GM18505 (cell line): ENCODE data around the gene CEP131.

ENCODE experiments used
- ATAC-seq: cut with Tn5 transposase; IDR thresholded peaks from one replicate; pipeline ENCODE4 v1.9.1; 2021; ENCODE audit not compliant: unreplicated experiment
- POLR2A ChIP-seq: IDR thresholded peaks from 4 replicates; pipeline ENCODE4 v1.6.1; 2011; ENCODE audit warnings: borderline replicate concordance; ENCODE audit not compliant: insufficient read depth, insufficient read length; ENCODE audit errors: extremely low read depth

CEP131 gene

DNA sequence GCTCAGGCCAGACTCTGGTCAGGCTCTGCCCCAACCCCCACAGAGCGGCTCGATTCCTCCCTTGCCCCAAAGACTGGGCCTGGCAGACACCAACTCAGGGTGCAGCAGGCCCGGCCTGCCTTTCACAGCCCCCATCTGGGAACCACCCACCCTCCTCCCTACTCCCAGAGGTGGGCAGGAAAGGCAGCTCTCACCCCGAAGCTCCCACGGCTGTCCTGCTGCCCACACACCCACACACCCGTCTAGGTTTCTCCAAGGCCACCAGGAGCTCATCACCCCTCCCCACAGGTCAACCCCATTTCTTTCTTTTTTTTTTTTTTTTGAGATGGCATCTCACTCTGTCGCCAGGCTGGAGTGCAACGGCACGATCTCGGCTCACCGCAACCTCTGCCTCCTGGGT, 3.8 kb downstream of the CEP131 start:
- no peak for TF ChIP-seq POLR2A
- no peak for ATAC-seq

DNA sequence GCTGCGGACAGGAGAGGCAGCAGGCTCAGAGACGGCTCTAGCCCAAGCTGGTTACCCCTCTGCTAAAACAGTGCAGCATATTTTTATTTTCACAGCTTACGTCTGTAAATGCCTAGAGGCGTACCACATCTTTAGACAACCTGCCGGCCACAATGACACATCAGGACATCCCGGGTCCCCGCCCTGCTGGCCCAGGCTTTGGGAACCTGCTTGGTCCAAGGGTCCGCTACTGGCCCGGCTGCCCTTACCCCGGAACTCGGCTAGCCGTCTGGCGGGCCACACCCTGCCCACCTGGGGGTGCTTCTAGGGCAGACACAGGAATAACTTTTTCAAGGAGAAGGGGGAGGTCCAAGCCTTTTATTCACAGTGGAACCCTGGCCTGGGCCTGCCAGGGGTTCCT, 4.3 kb downstream of the CEP131 start:
- no peak for TF ChIP-seq POLR2A
- ATAC-seq: no peak

DNA sequence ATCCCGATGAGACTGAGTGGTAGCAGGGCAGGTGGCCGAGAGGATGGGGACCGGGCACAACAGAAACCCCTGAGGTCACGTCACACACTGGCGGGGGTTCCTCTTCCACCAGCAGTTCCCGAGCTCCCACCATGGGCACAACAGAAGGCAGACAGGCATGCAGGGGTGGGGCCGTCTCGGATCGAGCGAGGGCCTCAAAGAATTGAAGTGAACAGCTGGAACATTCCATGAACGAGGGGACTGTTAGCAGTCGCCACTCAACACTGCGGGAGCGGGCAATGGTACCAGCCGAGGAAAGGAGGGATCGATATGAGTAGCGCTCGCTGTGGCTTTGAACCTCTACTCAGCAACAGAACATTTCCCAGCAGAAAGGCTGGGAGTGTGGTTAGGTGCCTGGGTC, 5.3 kb downstream of the CEP131 start:
- ATAC-seq: no peak

DNA sequence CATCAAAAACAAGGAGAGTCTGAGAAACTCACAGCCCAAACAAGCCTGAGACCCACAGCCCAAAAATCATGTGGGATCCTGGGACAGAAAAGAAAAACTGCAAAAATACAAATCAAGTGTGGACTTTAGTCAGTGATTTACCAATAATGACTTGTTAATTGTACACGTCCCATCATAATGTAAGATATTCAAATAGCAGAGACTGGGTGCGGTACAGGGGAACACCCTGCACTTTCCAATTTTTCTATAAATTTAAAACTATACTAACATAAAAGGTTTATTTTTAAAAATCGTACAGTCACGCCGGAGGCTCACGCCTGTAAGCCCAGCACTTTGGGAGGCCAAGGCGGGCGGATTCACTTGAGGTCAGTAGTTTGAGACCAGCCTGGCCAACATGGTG, 8.8 kb downstream of the CEP131 start:
- ATAC-seq: no peak
- no peak for TF ChIP-seq POLR2A

More for the DNA sequence above, 5.3 kb downstream of the CEP131 start:
- TF ChIP-seq POLR2A: no peak

DNA sequence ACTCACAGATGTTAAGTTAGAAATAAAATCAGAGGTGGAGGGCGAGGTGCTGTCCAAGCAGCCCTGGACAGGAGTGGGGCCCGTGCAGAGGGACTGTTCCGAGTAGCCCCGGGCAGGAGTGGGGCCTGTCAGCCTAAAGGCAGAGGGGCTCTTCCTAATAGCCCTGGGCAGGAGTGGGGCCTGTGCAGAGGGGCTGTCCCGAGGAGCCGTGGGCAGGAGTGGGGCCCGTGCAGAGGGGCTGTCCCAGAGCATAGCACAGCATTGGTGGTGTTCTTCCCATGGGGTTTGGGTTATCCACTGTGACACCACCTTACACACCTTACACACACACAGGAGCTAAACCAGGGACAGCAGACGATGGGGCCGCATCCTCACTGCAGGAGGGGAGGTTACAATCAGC, 10.4 kb downstream of the CEP131 start:
- no peak for TF ChIP-seq POLR2A

DNA sequence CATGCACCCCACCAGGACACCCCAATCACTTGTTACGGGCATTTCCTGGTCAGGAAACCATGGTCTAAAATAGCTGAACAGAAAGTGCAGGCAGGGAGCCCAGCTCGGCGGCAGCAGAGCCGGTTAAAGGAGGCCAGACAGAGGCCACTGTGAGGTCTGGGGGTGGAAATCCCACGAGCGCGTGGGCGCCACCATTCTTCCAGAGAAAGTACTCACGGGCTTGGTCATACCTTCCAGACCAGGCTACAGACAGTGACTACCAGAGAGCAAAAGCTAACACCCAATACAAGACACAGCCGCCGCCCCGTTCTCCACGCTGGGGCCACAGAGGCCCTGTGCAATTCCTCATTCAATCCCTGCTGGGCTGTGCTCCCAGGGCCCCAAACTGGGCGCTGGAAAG, 11.9 kb downstream of the CEP131 start:
- no peak for TF ChIP-seq POLR2A
- ATAC-seq: no peak

More for the DNA sequence above, 10.4 kb downstream of the CEP131 start:
- ATAC-seq: no peak

DNA sequence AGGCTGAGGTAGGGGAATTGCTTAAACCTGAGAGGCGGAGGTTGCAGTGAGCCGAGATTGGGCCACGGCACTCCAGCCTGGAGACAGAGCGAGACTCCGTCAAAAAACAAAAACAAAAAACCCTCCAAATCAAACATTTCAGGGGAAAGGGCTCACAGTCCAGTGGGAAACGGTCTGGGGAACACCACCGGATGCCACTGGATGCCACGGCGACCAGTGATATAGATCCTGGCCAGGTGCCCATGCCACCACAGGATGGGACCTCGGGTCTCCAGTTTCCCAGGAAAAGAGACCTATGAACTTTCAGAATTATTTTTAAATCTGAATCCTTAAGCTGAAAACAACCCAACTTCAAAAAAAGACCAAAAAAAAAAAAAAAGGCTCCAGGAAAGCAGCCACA, 12.3 kb downstream of the CEP131 start:
- TF ChIP-seq POLR2A: no peak
- ATAC-seq: no peak

DNA sequence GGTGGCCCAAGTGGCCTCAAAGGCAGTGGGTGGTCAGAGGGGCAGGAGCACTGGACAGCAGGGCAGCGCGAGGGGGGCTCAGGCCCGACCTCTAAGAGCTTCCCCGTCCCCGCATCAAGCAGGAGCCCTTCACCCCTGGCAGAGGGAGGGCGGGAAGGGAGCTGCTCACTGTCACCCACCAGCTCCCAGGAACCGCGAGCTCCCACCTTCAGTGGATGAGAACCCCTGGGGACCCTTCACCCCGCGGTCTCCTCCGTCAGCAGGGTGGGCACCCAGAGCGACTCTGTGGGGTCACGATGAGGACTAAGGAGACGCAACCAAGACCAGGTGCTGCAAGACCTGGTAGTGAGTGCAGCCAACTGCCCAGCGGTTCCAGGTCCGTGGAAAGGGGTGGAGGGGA, 13.6 kb downstream of the CEP131 start:
- TF ChIP-seq POLR2A: no peak
- no peak for ATAC-seq

DNA sequence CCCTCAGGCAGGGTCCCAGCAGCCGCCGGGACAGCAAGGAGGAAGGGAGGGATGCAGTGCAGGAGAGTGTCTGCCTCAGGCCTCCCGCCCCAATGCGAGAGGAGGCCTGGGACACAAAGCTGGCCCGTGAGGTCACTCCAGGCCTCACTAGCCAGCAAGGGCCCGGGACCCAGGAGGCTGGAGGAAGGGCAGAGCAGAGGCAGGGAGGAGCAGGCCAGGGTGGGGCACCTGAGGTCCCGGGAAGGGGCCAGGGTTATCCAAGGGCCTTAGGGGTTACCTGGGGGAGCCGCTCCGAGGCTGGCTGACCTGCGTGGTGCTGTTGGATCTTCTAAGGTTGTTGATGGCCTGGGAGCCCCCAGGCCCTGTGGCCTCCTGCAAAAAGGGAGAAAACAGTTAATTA, 14.1 kb downstream of the CEP131 start:
- ATAC-seq: no peak
- TF ChIP-seq POLR2A: no peak

DNA sequence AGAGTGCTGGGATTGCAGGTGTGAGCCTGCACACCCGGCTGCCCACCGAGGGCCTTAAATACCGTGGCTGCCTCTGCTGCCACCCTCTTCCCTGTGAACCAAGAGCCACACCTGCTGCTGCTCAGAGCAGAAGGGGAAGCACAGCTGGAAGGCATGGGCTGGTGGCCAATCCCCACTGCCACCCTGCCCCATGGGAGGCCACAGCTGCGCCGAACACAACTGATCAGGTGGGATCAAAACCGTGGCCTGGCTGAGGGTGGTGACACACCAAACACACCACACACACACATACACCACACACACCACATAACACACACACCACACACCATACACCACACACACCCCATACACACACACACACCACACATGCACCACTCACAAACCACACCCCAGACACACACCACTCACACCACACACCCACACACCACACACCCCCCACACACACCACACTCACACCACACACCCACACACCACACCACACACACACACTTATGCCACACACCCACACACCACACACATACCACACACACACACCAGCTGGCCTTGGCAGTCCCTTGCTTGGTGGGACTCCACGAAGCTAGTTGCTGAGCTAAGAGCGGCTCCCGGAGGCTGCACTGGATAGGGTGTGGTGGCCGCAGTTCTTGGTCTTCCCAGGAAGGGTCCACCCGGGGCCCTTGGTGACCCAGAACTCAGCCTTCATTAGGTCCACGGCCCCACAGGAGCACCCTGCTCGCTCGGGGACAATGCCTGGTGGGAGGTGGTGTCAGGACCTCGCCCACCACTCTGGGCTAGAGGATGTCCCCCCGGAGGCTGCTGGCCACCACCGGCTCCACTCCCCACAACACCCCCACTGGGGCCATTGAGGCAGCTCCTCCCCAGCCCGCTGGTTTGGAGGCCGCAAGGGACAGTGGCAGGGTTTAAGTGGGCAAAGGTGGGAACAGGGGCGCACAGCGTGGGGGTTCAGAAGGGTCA, 14.9 kb downstream of the CEP131 start:
- ATAC-seq: no peak
- no peak for TF ChIP-seq POLR2A

DNA sequence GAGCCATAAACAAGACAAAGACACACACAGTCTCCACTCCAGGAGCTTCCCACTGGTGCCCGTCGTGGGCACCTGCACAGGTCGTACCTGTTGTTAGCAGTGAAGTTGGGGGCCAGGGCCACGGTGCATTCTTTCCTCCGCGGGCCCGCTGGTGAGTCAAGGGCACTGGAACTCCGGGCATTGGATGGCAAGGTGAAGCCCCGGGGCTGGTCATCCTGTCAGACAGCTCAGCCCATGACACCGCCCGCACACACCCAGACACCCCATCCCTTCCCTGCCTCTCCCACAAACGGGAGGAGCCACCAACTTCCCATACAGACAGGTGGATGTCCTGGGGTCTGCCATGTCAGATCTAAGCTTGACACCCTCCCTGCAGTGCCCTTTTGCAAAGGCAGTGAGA, 16.1 kb downstream of the CEP131 start:
- no peak for TF ChIP-seq POLR2A
- no peak for ATAC-seq

DNA sequence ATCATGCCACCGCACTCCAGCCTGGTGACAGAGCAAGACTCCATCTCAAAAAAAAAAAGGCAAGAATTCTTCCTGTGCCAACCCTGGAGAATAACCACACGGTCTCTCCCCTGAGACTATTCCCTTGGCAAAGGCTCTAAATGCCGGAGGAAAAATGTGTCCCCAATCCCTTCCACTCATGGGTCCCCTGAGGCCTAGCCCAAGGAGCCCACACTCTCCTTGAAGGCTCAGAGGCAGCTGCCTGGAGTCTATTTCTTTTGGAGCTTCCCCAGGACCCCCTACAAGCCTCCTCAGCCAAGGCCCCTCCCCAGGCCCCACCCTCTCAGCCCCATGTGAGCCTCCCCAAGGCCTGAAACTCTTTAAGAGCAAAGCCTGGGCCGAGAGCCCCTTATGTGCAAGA, 16.6 kb downstream of the CEP131 start:
- TF ChIP-seq POLR2A: no peak
- ATAC-seq: no peak

DNA sequence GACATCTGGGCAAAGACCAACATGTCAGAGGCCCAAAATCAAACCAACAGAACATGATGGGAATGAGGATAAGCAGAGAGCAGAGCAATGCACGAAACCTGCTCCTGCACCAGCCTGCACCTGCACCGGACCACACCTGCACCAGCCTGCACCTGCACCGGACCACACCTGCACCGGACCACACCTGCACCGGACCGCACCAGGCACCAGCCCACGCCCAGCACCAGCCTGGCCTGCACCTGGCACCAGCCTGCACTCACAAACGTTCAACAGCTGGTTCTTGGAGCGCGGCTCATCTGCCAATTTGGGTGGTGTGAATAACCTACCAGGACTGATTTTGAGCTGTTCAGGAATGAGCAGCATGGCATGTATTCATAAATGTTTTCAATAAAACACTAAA, 18.2 kb downstream of the CEP131 start:
- TF ChIP-seq POLR2A: no peak
- no peak for ATAC-seq

DNA sequence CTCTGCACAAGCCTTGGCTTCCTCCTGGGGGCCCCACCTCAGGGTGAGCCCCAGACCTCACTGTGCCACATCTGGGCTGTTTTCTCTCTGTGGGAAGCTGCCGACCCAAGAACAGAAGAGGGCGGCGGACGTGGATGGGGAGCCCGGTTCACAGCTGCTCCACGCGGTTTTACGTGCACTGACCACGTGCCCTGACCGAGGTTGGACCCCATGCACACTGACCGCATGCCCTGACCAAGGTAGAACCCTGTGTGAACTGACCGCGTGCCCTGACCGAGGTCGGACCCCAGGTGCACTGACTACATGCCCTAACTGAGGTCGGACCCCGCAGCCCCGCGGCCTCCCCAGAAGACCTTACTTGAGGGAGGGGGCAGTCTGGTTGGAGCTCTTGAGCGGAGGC, 19.6 kb downstream of the CEP131 start:
- no peak for ATAC-seq
- no peak for TF ChIP-seq POLR2A
